HepG2 (cell line): ENCODE results near the gene WDR6. TPM values are rescaled to one million over a fixed set of nuclear protein-coding genes. Genes with fewer than 3 reads are reported as not detected.

Experiments
- DNMT1 ChIP-seq: sonication (generic); formaldehyde crosslinking; IDR thresholded peaks from 2 replicates; pipeline ENCODE4 v1.5.1; 2020; ENCODE audit warnings: mild to moderate bottlenecking, missing genetic modification reagents
- DZIP1 ChIP-seq: sonication (generic); formaldehyde crosslinking; IDR thresholded peaks from 2 replicates; pipeline ENCODE4 v1.5.0; 2020; ENCODE audit warnings: mild to moderate bottlenecking, missing genetic modification reagents
- ELK4 ChIP-seq: sonication (generic); formaldehyde crosslinking; IDR thresholded peaks from 2 replicates; pipeline ENCODE4 v1.9.0; 2021; ENCODE audit warnings: missing genetic modification reagents, borderline replicate concordance
- ETV6 ChIP-seq: sonication (generic); formaldehyde crosslinking; conservative IDR thresholded peaks from 2 replicates; pipeline ENCODE4 v1.4.0; 2020; ENCODE audit warnings: missing genetic modification reagents
- JUNB ChIP-seq: sonication (generic); formaldehyde crosslinking; IDR thresholded peaks from 2 replicates; pipeline ENCODE4 v1.8.0; 2022; ENCODE audit warnings: missing genetic modification reagents, mild to moderate bottlenecking, borderline replicate concordance
- NFYB ChIP-seq: sonication (generic); formaldehyde crosslinking; IDR thresholded peaks from 2 replicates; pipeline ENCODE4 v1.4.0; 2020; ENCODE audit warnings: missing genetic modification reagents
- RBAK ChIP-seq: sonication (generic); formaldehyde crosslinking; IDR thresholded peaks from 2 replicates; pipeline ENCODE4 v1.5.1; 2020; ENCODE audit warnings: mild to moderate bottlenecking, missing genetic modification reagents
- RFX5 ChIP-seq: IDR thresholded peaks from 2 replicates; pipeline ENCODE4 v1.6.1; 2011; ENCODE audit warnings: low read depth, low read length, improper control_type of control experiment
- YY1 ChIP-seq: IDR thresholded peaks from 2 replicates; pipeline ENCODE4 v1.6.1; 2011; ENCODE audit warnings: low read length, low read depth, moderate library complexity, mild to moderate bottlenecking; ENCODE audit not compliant: insufficient read depth, insufficient replicate concordance
- ZNF430 ChIP-seq: sonication (generic); formaldehyde crosslinking; IDR thresholded peaks from 2 replicates; pipeline ENCODE4 v1.9.0; 2021; ENCODE audit warnings: mild to moderate bottlenecking, missing genetic modification reagents
- ZNF597 ChIP-seq: sonication (generic); formaldehyde crosslinking; IDR thresholded peaks from 2 replicates; pipeline ENCODE4 v1.5.0; 2020; ENCODE audit warnings: missing genetic modification reagents
- ZNF646 ChIP-seq: sonication (generic); formaldehyde crosslinking; IDR thresholded peaks from 2 replicates; pipeline ENCODE4 v1.9.0; 2021; ENCODE audit warnings: mild to moderate bottlenecking, missing genetic modification reagents
- ZNF781 ChIP-seq: sonication (generic); formaldehyde crosslinking; IDR thresholded peaks from 2 replicates; pipeline ENCODE4 v1.5.1; 2020; ENCODE audit warnings: borderline replicate concordance, mild to moderate bottlenecking, missing genetic modification reagents; ENCODE audit errors: not compliant biosample characterization
- polyA plus RNA-seq, 8 experiments: library from polyadenylated mRNA; depleted of rRNA in 3 of 8; stranded (reverse) in 7 of 8; unstranded in 1 of 8; fragments of >200 nt; fragmentation: Illumina TruSeq in 4 of 8; extraction: Trizol in 4 of 8; gene quantifications; 2 replicates each; pipeline versions ENCODE4 v1.2.1 to v1.2.3, GENCODE V29; 2011 to 2016; ENCODE audit warnings: low read depth in 4 of 8, missing spikeins in 1 of 8, mixed read lengths in 1 of 8; ENCODE audit not compliant: insufficient read depth in 1 of 8
- total RNA-seq, 5 experiments: library from RNA; depleted of rRNA; stranded (reverse); fragments of >200 nt; fragmentation: Illumina TruSeq; extraction: Trizol; gene quantifications; 2 replicates each; pipeline ENCODE4 v1.2.3, GENCODE V29; 2016; ENCODE audit warnings: low read depth in 1 of 5

Gene WDR6
- total and polyA plus RNA-seq, 2 of the 13 experiments (the other 11 are each of a cell fraction or from before 2014, with no cell fraction given), result 73.4 to 139 TPM

- TF ChIP-seq ZNF646 (CRISPR knock-in tag), result no peak
- TF ChIP-seq ETV6 (CRISPR knock-in tag), result 0 out of 2 replicates have a peak, but pooled peaks have one; percentile 37
- TF ChIP-seq NFYB (CRISPR knock-in tag), result peak; percentile 97
- TF ChIP-seq ZNF430, result no peak; the same call in none of the 2 replicates
- TF ChIP-seq DZIP1, result no peak
- TF ChIP-seq ELK4, result no peak
- TF ChIP-seq YY1, result peak; percentile 81
- peak; percentile 69 for TF ChIP-seq ZNF781 (CRISPR knock-in tag)
- TF ChIP-seq DNMT1, result no peak
- TF ChIP-seq ZNF597 (CRISPR knock-in tag), result no peak
- peak; percentile 74 for TF ChIP-seq RFX5
- TF ChIP-seq RBAK (CRISPR knock-in tag), result no peak
- TF ChIP-seq JUNB (CRISPR knock-in tag), result no peak
Measured at GRCh38 chr3:49007068-49007770, at the start of gene WDR6 (continued).
